ENCODE measurements around the gene NEK10. TPM values are rescaled to one million over a fixed set of nuclear protein-coding genes. Genes with fewer than 3 reads are reported as not detected.

NEK10 gene
- total and polyA plus RNA-seq, 4 donors: 3.5 to 60.3 (median 12.8) TPM

GRCh38 chr3:27145719-27146118 lies 223.5 kb downstream of the NEK10 start:
- no peak overlapping the region for H3K9ac ChIP-seq (ENCODE audit: insufficient read depth in 1 of 2, low read length in 2 of 2)
- no peak overlapping the region for H3K27ac ChIP-seq (ENCODE audit: low read depth in 1 of 2, low read length in 1 of 2)
- TF ChIP-seq, protein P1, sequence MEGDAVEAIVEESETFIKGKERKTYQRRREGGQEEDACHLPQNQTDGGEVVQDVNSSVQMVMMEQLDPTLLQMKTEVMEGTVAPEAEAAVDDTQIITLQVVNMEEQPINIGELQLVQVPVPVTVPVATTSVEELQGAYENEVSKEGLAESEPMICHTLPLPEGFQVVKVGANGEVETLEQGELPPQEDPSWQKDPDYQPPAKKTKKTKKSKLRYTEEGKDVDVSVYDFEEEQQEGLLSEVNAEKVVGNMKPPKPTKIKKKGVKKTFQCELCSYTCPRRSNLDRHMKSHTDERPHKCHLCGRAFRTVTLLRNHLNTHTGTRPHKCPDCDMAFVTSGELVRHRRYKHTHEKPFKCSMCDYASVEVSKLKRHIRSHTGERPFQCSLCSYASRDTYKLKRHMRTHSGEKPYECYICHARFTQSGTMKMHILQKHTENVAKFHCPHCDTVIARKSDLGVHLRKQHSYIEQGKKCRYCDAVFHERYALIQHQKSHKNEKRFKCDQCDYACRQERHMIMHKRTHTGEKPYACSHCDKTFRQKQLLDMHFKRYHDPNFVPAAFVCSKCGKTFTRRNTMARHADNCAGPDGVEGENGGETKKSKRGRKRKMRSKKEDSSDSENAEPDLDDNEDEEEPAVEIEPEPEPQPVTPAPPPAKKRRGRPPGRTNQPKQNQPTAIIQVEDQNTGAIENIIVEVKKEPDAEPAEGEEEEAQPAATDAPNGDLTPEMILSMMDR (IDR thresholded peaks at IDR 0.05; ENCODE audit: control extremely low read depth, extremely low read depth): no peak
- peaks cover 0 to 2% (median 0%) of the 10 kb centered on the region in 5 donors for H3K4me1 ChIP-seq (ENCODE audit: control insufficient read depth in 5 of 5, insufficient read depth in 5 of 5, low read length in 5 of 5)
- DNase-seq (no peak), ATAC-seq (ENCODE audit: insufficient read depth, low FRiP score) (no peak)
- H3K9me3 ChIP-seq (ENCODE audit: control insufficient read depth in 4 of 4, insufficient read depth in 3 of 4, low read length in 3 of 4): no peaks in the 10 kb centered on the region
- WGBS, 2 donors: 92 to 96% methylated on average over 3 of the region's 3 CpGs
- no peaks in the 10 kb centered on the region for H3K27me3 ChIP-seq (ENCODE audit: control insufficient read depth in 3 of 3, insufficient read depth in 3 of 3, low read length in 2 of 3)
- no peak overlapping the region for H3K4me3 ChIP-seq
- no peaks in the 10 kb centered on the region for H3K36me3 ChIP-seq (ENCODE audit: control insufficient read depth in 4 of 4, insufficient read depth in 4 of 4, low read length in 4 of 4)

DNA sequence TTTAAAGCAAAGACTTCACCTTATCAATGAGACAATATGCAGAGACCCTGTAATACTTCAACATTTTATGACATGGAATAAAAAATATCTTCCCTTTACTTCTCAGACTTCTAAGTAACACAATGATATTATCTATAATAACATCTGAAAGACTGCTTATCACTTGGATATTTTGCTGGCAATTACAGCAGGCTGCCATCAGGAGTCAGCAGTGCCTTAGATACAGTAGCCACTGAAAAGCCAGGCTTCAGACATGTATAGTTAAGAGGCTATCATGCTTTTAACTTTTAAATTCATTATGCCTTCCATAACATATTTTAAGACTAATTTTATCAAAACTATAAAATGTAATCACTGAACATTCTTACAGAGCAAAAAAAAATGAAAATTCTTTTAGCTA lies 227.5 kb downstream of the NEK10 start:
- no peak for ATAC-seq (ENCODE audit: insufficient read depth, low FRiP score)
- Histone ChIP-seq H3K27ac (ENCODE audit: low read depth in 1 of 2, low read length in 1 of 2) (no peak overlapping the region), H3K36me3 (ENCODE audit: control insufficient read depth in 4 of 4, insufficient read depth in 4 of 4, low read length in 4 of 4) (no peaks in the 10 kb centered on the region), H3K4me1 (ENCODE audit: control insufficient read depth in 5 of 5, insufficient read depth in 5 of 5, low read length in 5 of 5) (peaks cover 0 to 8% (median 0%) of the 10 kb centered on the region in 5 donors), H3K27me3 (ENCODE audit: control insufficient read depth in 3 of 3, insufficient read depth in 3 of 3, low read length in 2 of 3) (no peaks in the 10 kb centered on the region), H3K4me3 (no peak overlapping the region), H3K9me3 (ENCODE audit: control insufficient read depth in 4 of 4, insufficient read depth in 3 of 4, low read length in 3 of 4) (no peaks in the 10 kb centered on the region), H3K9ac (ENCODE audit: insufficient read depth in 1 of 2, low read length in 2 of 2) (no peak overlapping the region)
- no peak for DNase-seq
- TF ChIP-seq, protein P1 (IDR thresholded peaks at IDR 0.05; ENCODE audit: control extremely low read depth, extremely low read depth): no peak

DNA sequence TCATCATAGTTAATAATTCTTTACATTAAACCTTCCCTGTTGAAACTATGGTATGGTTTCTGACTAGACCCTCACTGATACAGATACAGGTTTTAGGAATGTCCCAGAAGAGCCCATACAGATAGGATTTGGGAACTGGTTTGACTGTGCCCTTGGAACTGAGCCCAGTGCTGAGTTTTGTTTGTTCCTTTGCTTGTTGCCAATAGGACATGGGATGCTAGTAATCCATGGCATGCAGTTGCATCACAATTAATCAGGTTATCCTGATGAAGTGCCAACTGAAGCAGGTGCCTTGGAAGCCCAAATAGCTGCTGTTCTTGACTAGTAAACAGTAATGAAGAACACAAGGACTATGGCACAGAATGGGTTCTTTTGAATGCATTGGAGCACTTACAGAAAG lies 230.6 kb downstream of the NEK10 start:
- Histone ChIP-seq H3K27ac (ENCODE audit: low read depth in 1 of 2, low read length in 1 of 2) (no peak overlapping the region), H3K36me3 (ENCODE audit: control insufficient read depth in 4 of 4, insufficient read depth in 4 of 4, low read length in 4 of 4) (no peaks in the 10 kb centered on the region), H3K4me1 (ENCODE audit: control insufficient read depth in 5 of 5, insufficient read depth in 5 of 5, low read length in 5 of 5) (peaks cover 0 to 8% (median 0%) of the 10 kb centered on the region in 5 donors), H3K9ac (ENCODE audit: insufficient read depth in 1 of 2, low read length in 2 of 2) (no peak overlapping the region), H3K9me3 (ENCODE audit: control insufficient read depth in 4 of 4, insufficient read depth in 3 of 4, low read length in 3 of 4) (no peaks in the 10 kb centered on the region), H3K4me3 (no peak overlapping the region), H3K27me3 (ENCODE audit: control insufficient read depth in 3 of 3, insufficient read depth in 3 of 3, low read length in 2 of 3) (no peaks in the 10 kb centered on the region)
- DNase-seq (no peak), ATAC-seq (ENCODE audit: insufficient read depth, low FRiP score) (no peak)
- TF ChIP-seq, protein P1 (IDR thresholded peaks at IDR 0.05; ENCODE audit: control extremely low read depth, extremely low read depth): no peak

GRCh38 chr3:27138005-27138404 lies 231.2 kb downstream of the NEK10 start:
- no peak overlapping the region for H3K9ac ChIP-seq (ENCODE audit: insufficient read depth in 1 of 2, low read length in 2 of 2)
- no peaks in the 10 kb centered on the region for H3K36me3 ChIP-seq (ENCODE audit: control insufficient read depth in 4 of 4, insufficient read depth in 4 of 4, low read length in 4 of 4)
- ATAC-seq (ENCODE audit: insufficient read depth, low FRiP score) (no peak), DNase-seq (no peak)
- TF ChIP-seq, protein P1 (IDR thresholded peaks at IDR 0.05; ENCODE audit: control extremely low read depth, extremely low read depth): no peak
- H3K9me3 ChIP-seq (ENCODE audit: control insufficient read depth in 4 of 4, insufficient read depth in 3 of 4, low read length in 3 of 4): no peaks in the 10 kb centered on the region
- H3K27ac ChIP-seq (ENCODE audit: low read depth in 1 of 2, low read length in 1 of 2): no peak overlapping the region
- 88 to 89% methylated on average over 4 of the region's 4 CpGs for WGBS, 2 donors
- no peak overlapping the region for H3K4me3 ChIP-seq
- peaks cover 0 to 8% (median 0%) of the 10 kb centered on the region in 5 donors for H3K4me1 ChIP-seq (ENCODE audit: control insufficient read depth in 5 of 5, insufficient read depth in 5 of 5, low read length in 5 of 5)
- no peaks in the 10 kb centered on the region for H3K27me3 ChIP-seq (ENCODE audit: control insufficient read depth in 3 of 3, insufficient read depth in 3 of 3, low read length in 2 of 3)

Data from lung (tissue), 12 donors.